ENCODE measurements around the gene ZNF326. TPM values are rescaled to one million over a fixed set of nuclear protein-coding genes. Genes with fewer than 3 reads are reported as not detected.

ZNF326 gene
- total and polyA plus RNA-seq, 2 of the 8 experiments (the other 6 are each of a cell fraction or from before 2014, with no cell fraction given) = 12.2 to 30.6 TPM

DNA sequence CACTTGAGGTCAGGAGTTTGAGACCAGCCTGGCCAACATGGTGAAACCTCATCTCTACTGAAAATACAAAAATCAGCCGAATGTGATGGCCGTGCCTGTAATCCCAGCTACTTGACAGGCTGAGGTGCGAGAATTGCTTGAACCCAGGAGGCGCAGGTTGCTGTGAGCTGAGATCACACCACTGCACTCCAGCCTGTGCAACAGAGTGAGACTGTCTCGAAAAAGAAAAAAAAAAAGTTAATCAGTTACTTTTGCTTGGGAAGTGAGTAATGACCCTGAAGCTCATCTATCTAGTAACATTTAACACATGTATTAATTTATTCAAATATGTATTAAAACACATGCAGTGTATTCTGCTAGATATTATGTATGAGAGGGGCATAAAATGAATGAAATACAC is 49.4 kb downstream of the ZNF326 start (continued):
- TF ChIP-seq, protein P1, sequence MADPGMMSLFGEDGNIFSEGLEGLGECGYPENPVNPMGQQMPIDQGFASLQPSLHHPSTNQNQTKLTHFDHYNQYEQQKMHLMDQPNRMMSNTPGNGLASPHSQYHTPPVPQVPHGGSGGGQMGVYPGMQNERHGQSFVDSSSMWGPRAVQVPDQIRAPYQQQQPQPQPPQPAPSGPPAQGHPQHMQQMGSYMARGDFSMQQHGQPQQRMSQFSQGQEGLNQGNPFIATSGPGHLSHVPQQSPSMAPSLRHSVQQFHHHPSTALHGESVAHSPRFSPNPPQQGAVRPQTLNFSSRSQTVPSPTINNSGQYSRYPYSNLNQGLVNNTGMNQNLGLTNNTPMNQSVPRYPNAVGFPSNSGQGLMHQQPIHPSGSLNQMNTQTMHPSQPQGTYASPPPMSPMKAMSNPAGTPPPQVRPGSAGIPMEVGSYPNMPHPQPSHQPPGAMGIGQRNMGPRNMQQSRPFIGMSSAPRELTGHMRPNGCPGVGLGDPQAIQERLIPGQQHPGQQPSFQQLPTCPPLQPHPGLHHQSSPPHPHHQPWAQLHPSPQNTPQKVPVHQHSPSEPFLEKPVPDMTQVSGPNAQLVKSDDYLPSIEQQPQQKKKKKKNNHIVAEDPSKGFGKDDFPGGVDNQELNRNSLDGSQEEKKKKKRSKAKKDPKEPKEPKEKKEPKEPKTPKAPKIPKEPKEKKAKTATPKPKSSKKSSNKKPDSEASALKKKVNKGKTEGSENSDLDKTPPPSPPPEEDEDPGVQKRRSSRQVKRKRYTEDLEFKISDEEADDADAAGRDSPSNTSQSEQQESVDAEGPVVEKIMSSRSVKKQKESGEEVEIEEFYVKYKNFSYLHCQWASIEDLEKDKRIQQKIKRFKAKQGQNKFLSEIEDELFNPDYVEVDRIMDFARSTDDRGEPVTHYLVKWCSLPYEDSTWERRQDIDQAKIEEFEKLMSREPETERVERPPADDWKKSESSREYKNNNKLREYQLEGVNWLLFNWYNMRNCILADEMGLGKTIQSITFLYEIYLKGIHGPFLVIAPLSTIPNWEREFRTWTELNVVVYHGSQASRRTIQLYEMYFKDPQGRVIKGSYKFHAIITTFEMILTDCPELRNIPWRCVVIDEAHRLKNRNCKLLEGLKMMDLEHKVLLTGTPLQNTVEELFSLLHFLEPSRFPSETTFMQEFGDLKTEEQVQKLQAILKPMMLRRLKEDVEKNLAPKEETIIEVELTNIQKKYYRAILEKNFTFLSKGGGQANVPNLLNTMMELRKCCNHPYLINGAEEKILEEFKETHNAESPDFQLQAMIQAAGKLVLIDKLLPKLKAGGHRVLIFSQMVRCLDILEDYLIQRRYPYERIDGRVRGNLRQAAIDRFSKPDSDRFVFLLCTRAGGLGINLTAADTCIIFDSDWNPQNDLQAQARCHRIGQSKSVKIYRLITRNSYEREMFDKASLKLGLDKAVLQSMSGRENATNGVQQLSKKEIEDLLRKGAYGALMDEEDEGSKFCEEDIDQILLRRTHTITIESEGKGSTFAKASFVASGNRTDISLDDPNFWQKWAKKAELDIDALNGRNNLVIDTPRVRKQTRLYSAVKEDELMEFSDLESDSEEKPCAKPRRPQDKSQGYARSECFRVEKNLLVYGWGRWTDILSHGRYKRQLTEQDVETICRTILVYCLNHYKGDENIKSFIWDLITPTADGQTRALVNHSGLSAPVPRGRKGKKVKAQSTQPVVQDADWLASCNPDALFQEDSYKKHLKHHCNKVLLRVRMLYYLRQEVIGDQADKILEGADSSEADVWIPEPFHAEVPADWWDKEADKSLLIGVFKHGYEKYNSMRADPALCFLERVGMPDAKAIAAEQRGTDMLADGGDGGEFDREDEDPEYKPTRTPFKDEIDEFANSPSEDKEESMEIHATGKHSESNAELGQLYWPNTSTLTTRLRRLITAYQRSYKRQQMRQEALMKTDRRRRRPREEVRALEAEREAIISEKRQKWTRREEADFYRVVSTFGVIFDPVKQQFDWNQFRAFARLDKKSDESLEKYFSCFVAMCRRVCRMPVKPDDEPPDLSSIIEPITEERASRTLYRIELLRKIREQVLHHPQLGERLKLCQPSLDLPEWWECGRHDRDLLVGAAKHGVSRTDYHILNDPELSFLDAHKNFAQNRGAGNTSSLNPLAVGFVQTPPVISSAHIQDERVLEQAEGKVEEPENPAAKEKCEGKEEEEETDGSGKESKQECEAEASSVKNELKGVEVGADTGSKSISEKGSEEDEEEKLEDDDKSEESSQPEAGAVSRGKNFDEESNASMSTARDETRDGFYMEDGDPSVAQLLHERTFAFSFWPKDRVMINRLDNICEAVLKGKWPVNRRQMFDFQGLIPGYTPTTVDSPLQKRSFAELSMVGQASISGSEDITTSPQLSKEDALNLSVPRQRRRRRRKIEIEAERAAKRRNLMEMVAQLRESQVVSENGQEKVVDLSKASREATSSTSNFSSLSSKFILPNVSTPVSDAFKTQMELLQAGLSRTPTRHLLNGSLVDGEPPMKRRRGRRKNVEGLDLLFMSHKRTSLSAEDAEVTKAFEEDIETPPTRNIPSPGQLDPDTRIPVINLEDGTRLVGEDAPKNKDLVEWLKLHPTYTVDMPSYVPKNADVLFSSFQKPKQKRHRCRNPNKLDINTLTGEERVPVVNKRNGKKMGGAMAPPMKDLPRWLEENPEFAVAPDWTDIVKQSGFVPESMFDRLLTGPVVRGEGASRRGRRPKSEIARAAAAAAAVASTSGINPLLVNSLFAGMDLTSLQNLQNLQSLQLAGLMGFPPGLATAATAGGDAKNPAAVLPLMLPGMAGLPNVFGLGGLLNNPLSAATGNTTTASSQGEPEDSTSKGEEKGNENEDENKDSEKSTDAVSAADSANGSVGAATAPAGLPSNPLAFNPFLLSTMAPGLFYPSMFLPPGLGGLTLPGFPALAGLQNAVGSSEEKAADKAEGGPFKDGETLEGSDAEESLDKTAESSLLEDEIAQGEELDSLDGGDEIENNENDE (IDR thresholded peaks at IDR 0.05; ENCODE audit: insufficient replicate concordance, low read length) = no peak

All from H1 (cell line).